ENCODE measurements around the gene CPT1C. TPM values are rescaled to one million over a fixed set of nuclear protein-coding genes. Genes with fewer than 3 reads are reported as not detected.
A peak's percentile ranks its signal among the peaks of the same experiment; 100 is the strongest.

Gene CPT1C
- polyA plus RNA-seq, 1 donor (not counting 4 experiments of a cell fraction or from before 2014, with no cell fraction given) = 0.41 TPM

DNA sequence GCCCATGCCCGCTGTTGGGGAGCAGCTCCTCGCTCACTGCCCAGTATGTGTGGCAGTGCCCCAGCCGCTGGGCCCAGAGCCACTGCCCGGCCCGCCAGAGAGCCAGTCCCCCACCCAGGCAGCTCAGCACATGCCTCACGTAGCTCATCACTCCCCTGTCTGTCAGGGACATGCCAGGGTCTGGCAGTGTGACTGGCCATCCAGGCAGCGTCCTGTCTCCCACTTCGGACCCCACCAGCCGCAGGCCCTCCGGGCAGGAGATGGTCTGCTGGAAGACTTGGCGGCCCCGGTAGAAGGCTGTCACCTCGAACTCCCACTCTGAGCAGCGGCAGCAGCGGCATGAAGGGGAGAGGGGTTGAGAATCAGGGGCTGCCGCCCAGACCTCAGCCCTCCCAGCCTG lies 28.9 kb upstream of the CPT1C start:
- Histone ChIP-seq H2AFZ (ENCODE audit: control insufficient read depth, low read length) (no peak overlapping the region), H3K27ac (ENCODE audit: control insufficient read depth, insufficient read depth, low read length) (no peak overlapping the region), H3K27me3 (ENCODE audit: control insufficient read depth, extremely low read depth, insufficient read depth, low read length) (no peaks in the 10 kb centered on the region), H4K20me1 (ENCODE audit: control insufficient read depth, extremely low read depth, insufficient read depth, low read length) (peaks cover 11% of the 10 kb centered on the region), H3K36me3 (ENCODE audit: control insufficient read depth in 2 of 2, extremely low read depth in 1 of 2, insufficient read depth in 2 of 2, low read length in 2 of 2) (peaks cover 32% of the 10 kb centered on the region in 2 experiments), H3K4me3 (ENCODE audit: control insufficient read depth in 2 of 3, extremely low read depth in 1 of 3, insufficient read depth in 2 of 3, low read depth in 1 of 3, low read length in 3 of 3) (no peak overlapping the region), H3K9me3 (ENCODE audit: control insufficient read depth, low read depth, low read length) (no peaks in the 10 kb centered on the region), H3K9me1 (ENCODE audit: control insufficient read depth, extremely low read depth, insufficient read depth, low read length) (no peaks in the 10 kb centered on the region), H3K4me1 (ENCODE audit: control insufficient read depth, extremely low read depth, insufficient read depth, low read length) (peaks cover 12% of the 10 kb centered on the region), H3K9ac (ENCODE audit: control insufficient read depth, extremely low read depth, insufficient read depth, low read length) (no peak overlapping the region), H3K4me2 (ENCODE audit: control insufficient read depth, extremely low read depth, insufficient read depth, low read depth, low read length) (no peak overlapping the region), H3K79me2 (ENCODE audit: control insufficient read depth, insufficient read depth, low read length) (peaks cover 29% of the 10 kb centered on the region)
- dilution Hi-C loops (cut with MboI; ENCODE audit: extremely low pct_ligation_motif_present, low sequenced_read_pairs) = no loop called here
- TF ChIP-seq EZH2 (IDR thresholded peaks at IDR 0.05; ENCODE audit: low read length) = no peak
- TF ChIP-seq CTCF (optimal IDR thresholded peaks at IDR 0.05 in 1 of 3, IDR thresholded peaks at IDR 0.05 in 1 of 3, conservative IDR thresholded peaks at IDR 0.05 in 1 of 3; ENCODE audit: extremely low read depth in 1 of 3, insufficient read depth in 2 of 3, low read length in 3 of 3) = no peak
- FAIRE-seq (no peak), DNase-seq (ENCODE audit: low read depth, low spot score) (no peak)

DNA sequence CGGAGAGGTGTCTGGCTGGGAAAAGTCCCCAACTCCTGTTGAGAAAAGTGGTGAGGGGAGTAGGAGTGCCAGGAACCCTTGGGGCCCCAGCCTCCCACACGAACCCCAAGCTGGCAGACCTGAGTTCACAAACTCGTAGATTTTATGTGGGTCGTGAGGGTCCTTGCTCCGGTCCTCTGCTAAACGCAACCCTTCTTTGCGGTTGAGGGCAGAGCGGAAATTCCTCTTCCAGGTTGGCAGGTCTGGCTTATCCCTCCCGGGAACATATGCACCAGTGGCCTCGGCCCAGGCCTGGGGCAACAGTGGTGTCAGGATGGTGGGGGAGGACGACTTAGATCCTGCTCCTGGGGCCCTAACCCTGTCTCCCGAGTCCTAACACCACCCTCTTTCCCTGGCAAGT lies 27.7 kb upstream of the CPT1C start:
- FAIRE-seq (no peak), DNase-seq (ENCODE audit: low read depth, low spot score) (no peak)
- H3K36me3 ChIP-seq (ENCODE audit: control insufficient read depth in 2 of 2, extremely low read depth in 1 of 2, insufficient read depth in 2 of 2, low read length in 2 of 2) = peaks cover 25 to 32% of the 10 kb centered on the region in 2 experiments
- H3K79me2 ChIP-seq (ENCODE audit: control insufficient read depth, insufficient read depth, low read length) = peaks cover 32% of the 10 kb centered on the region
- H3K27me3 ChIP-seq (ENCODE audit: control insufficient read depth, extremely low read depth, insufficient read depth, low read length) = no peaks in the 10 kb centered on the region
- TF ChIP-seq EZH2 (IDR thresholded peaks at IDR 0.05; ENCODE audit: low read length) (no peak), CTCF (optimal IDR thresholded peaks at IDR 0.05 in 1 of 3, IDR thresholded peaks at IDR 0.05 in 1 of 3, conservative IDR thresholded peaks at IDR 0.05 in 1 of 3; ENCODE audit: extremely low read depth in 1 of 3, insufficient read depth in 2 of 3, low read length in 3 of 3) (no peak)
- peaks cover 11% of the 10 kb centered on the region for H4K20me1 ChIP-seq (ENCODE audit: control insufficient read depth, extremely low read depth, insufficient read depth, low read length)
- no peak overlapping the region for H3K27ac ChIP-seq (ENCODE audit: control insufficient read depth, insufficient read depth, low read length)
- peak overlapping the region; percentile 22 for H3K4me2 ChIP-seq (ENCODE audit: control insufficient read depth, extremely low read depth, insufficient read depth, low read depth, low read length)
- H3K4me3 ChIP-seq (ENCODE audit: control insufficient read depth in 2 of 3, extremely low read depth in 1 of 3, insufficient read depth in 2 of 3, low read depth in 1 of 3, low read length in 3 of 3) = no peak overlapping the region
- no peak overlapping the region for H2AFZ ChIP-seq (ENCODE audit: control insufficient read depth, low read length)
- no peak overlapping the region for H3K9ac ChIP-seq (ENCODE audit: control insufficient read depth, extremely low read depth, insufficient read depth, low read length)
- peaks cover 12% of the 10 kb centered on the region for H3K4me1 ChIP-seq (ENCODE audit: control insufficient read depth, extremely low read depth, insufficient read depth, low read length)
- dilution Hi-C loops (cut with MboI; ENCODE audit: extremely low pct_ligation_motif_present, low sequenced_read_pairs) = no loop called here
- H3K9me1 ChIP-seq (ENCODE audit: control insufficient read depth, extremely low read depth, insufficient read depth, low read length) = no peaks in the 10 kb centered on the region
- H3K9me3 ChIP-seq (ENCODE audit: control insufficient read depth, low read depth, low read length) = no peaks in the 10 kb centered on the region

Measured in keratinocyte (primary cell).